Osteoblast (primary cell): ENCODE measurements around the gene WDR88. TPM values are rescaled to one million over a fixed set of nuclear protein-coding genes. Genes with fewer than 3 reads are reported as not detected.

Experiments
- DNase-seq: peaks from one replicate; pipeline ENCODE4 v3.0.0; 2011; ENCODE audit warnings: low spot score, mixed read lengths; ENCODE audit not compliant: insufficient read length; ENCODE audit errors: missing footprints
- H2AFZ ChIP-seq: 2 replicates; pipeline ENCODE4 v1.6.0; 2011; ENCODE audit warnings: mild to moderate bottlenecking, low read length
- H3K27ac ChIP-seq: 2 replicates; pipeline ENCODE4 v1.5.1; 2011; ENCODE audit warnings: mild to moderate bottlenecking, low read depth, low read length, moderate library complexity
- H3K27me3 ChIP-seq: 2 replicates; pipeline ENCODE4 v1.6.0; 2012; ENCODE audit warnings: mild to moderate bottlenecking, control low read depth, inconsistent platforms, low read length, moderate library complexity; ENCODE audit not compliant: insufficient read depth
- H3K36me3 ChIP-seq: 2 replicates; pipeline ENCODE4 v1.5.1; 2011; ENCODE audit warnings: mild to moderate bottlenecking, low read length, control low read depth, moderate library complexity; ENCODE audit not compliant: insufficient read depth
- H3K4me1 ChIP-seq: 2 replicates; pipeline ENCODE4 v1.5.1; 2011; ENCODE audit warnings: mild to moderate bottlenecking, low read length, control low read depth, moderate library complexity; ENCODE audit not compliant: insufficient read depth
- H3K4me2 ChIP-seq: 2 replicates; pipeline ENCODE4 v1.6.0; 2011; ENCODE audit warnings: mild to moderate bottlenecking, low read length; ENCODE audit not compliant: insufficient read depth
- H3K4me3 ChIP-seq: fragments of 200-600 bp; sonication (generic); 3 replicates; pipeline ENCODE4 v1.5.1; 2012; ENCODE audit warnings: mild to moderate bottlenecking, low read length, inconsistent platforms; ENCODE audit not compliant: insufficient read depth
- H3K79me2 ChIP-seq: 2 replicates; pipeline ENCODE4 v1.6.0; 2012; ENCODE audit warnings: mild to moderate bottlenecking, low read length, control low read depth, inconsistent platforms; ENCODE audit not compliant: insufficient read depth
- H3K9me3 ChIP-seq: 2 replicates; pipeline ENCODE4 v1.5.1; 2011; ENCODE audit warnings: low read depth, low read length, control low read depth
- H4K20me1 ChIP-seq: 2 replicates; pipeline ENCODE4 v1.6.0; 2012; ENCODE audit warnings: mild to moderate bottlenecking, low read length, control low read depth; ENCODE audit not compliant: insufficient read depth
- CTCF ChIP-seq: IDR thresholded peaks from 2 replicates; pipeline ENCODE4 v1.5.1; 2011; ENCODE audit warnings: mild to moderate bottlenecking, low read depth, low read length, moderate library complexity; ENCODE audit errors: extremely low read depth
- total RNA-seq: library from RNA; depleted of rRNA; stranded (reverse); fragments of >200 nt; gene quantifications from 2 replicates; pipeline ENCODE4 v1.2.3, GENCODE V29; 2012

The WDR88 gene
- total RNA-seq, 1 donor = not detected

GRCh38 chr19:33202546-33203507 is 70.9 kb downstream of the WDR88 start:
- no peaks in the 10 kb centered on the region for H3K27me3 ChIP-seq
- peak; percentile 74 for DNase-seq
- H2AFZ ChIP-seq = no peak overlapping the region
- no peak for TF ChIP-seq CTCF
- no peak overlapping the region for H3K4me3 ChIP-seq
- H3K4me1 ChIP-seq = no peaks in the 10 kb centered on the region
- H4K20me1 ChIP-seq = peaks cover 3% of the 10 kb centered on the region
- H3K4me2 ChIP-seq = no peak overlapping the region
- H3K79me2 ChIP-seq = no peaks in the 10 kb centered on the region
- peaks cover 3% of the 10 kb centered on the region for H3K36me3 ChIP-seq
- H3K9me3 ChIP-seq = no peaks in the 10 kb centered on the region
- H3K27ac ChIP-seq = no peak overlapping the region

GRCh38 chr19:33203529-33203928 is 71.6 kb downstream of the WDR88 start:
- no peak overlapping the region for H2AFZ ChIP-seq
- H3K27ac ChIP-seq = no peak overlapping the region
- H3K4me2 ChIP-seq = no peak overlapping the region
- peaks cover 3% of the 10 kb centered on the region for H4K20me1 ChIP-seq
- no peaks in the 10 kb centered on the region for H3K4me1 ChIP-seq
- H3K79me2 ChIP-seq = no peaks in the 10 kb centered on the region
- no peaks in the 10 kb centered on the region for H3K36me3 ChIP-seq
- no peaks in the 10 kb centered on the region for H3K27me3 ChIP-seq
- no peaks in the 10 kb centered on the region for H3K9me3 ChIP-seq
- TF ChIP-seq CTCF = no peak
- H3K4me3 ChIP-seq = no peak overlapping the region
- peak; percentile 90 for DNase-seq

GRCh38 chr19:33204136-33204973 is 72.4 kb downstream of the WDR88 start:
- no peaks in the 10 kb centered on the region for H3K79me2 ChIP-seq
- TF ChIP-seq CTCF = no peak

More at GRCh38 chr19:33204136-33204973, 72.4 kb downstream of the WDR88 start:
- Histone ChIP-seq H3K4me2 (no peak overlapping the region), H3K9me3 (no peaks in the 10 kb centered on the region), H2AFZ (no peak overlapping the region), H4K20me1 (peaks cover 3% of the 10 kb centered on the region), H3K4me3 (no peak overlapping the region), H3K27me3 (no peaks in the 10 kb centered on the region), H3K36me3 (no peaks in the 10 kb centered on the region), H3K27ac (no peak overlapping the region), H3K4me1 (no peaks in the 10 kb centered on the region)
- DNase-seq = peak; percentile 85
